CD4-positive, alpha-beta T cell (primary cell): ENCODE data around the gene KLK8. TPM values are rescaled to one million over a fixed set of nuclear protein-coding genes. Genes with fewer than 3 reads are reported as not detected.

Source experiments
- ATAC-seq: fragments of 200-7000 bp; cut with Tn5 transposase; one replicate; pipeline ENCODE4 v1.10.0; 2022; ENCODE audit warnings: mild to moderate bottlenecking; ENCODE audit not compliant: poor library complexity
- CTCF ChIA-PET: fragments of 350-600 bp; sonication (Branson Sonifier 250); formaldehyde crosslinking; loops from one replicate; lab custom pipeline; 2021; ENCODE audit warnings: antibody characterized with exemption, inconsistent platforms; lab: Charles Lee
- POLR2A ChIA-PET: fragments of 350-600 bp; sonication (Branson Sonifier 250); formaldehyde crosslinking; loops from one replicate; lab custom pipeline; 2021; ENCODE audit warnings: antibody characterized with exemption, inconsistent platforms; lab: Charles Lee
- DNase-seq, 14 experiments: peaks; one replicate each; pipeline ENCODE4 v3.0.0-alpha.2; 2013 to 2020; ENCODE audit warnings: mixed read lengths in 2 of 14
- H3K27ac ChIP-seq, 2 donors: one replicate each; pipeline versions ENCODE4 v1.5.1 to v1.7.0; 2013; ENCODE audit warnings: low read length in 2 of 2, low read depth in 1 of 2, mild to moderate bottlenecking in 1 of 2
- H3K27me3 ChIP-seq, 2 experiments: 1 replicate in 1 of 2; 2 replicates in 1 of 2; pipeline versions ENCODE4 v1.6.1 to v1.7.0; 2013; ENCODE audit warnings: low read length in 2 of 2, control low read depth in 1 of 2, mild to moderate bottlenecking in 1 of 2, moderate library complexity in 1 of 2; ENCODE audit not compliant: insufficient read depth in 2 of 2, control insufficient read depth in 1 of 2
- H3K36me3 ChIP-seq: one replicate; pipeline ENCODE4 v1.6.1; 2013; ENCODE audit warnings: low read length, control low read depth; ENCODE audit not compliant: insufficient read depth
- H3K4me1 ChIP-seq: one replicate; pipeline ENCODE4 v1.6.1; 2013; ENCODE audit warnings: low read length, control low read depth; ENCODE audit not compliant: insufficient read depth
- H3K4me3 ChIP-seq: one replicate; pipeline ENCODE4 v1.5.1; 2013; ENCODE audit warnings: mild to moderate bottlenecking, low read length, moderate library complexity
- H3K9me3 ChIP-seq, 2 experiments: 1 replicate in 1 of 2; 2 replicates in 1 of 2; pipeline versions ENCODE4 v1.6.1 to v1.7.0; 2013; ENCODE audit warnings: low read length in 2 of 2, mild to moderate bottlenecking in 2 of 2, control low read depth in 1 of 2, moderate library complexity in 1 of 2; ENCODE audit not compliant: control insufficient read depth in 1 of 2, insufficient read depth in 1 of 2
- H3K27ac Mint-ChIP-seq: one replicate; pipeline ENCODE4 v1.8.0; 2020; ENCODE audit warnings: mixed read lengths
- H3K27me3 Mint-ChIP-seq: one replicate; pipeline ENCODE4 v1.8.0; 2021; ENCODE audit warnings: mixed read lengths
- H3K36me3 Mint-ChIP-seq: one replicate; pipeline ENCODE4 v1.8.0; 2021; ENCODE audit warnings: low read depth, mixed read lengths
- H3K4me1 Mint-ChIP-seq: one replicate; pipeline ENCODE4 v1.8.0; 2021; ENCODE audit warnings: low read depth, mixed read lengths
- H3K4me3 Mint-ChIP-seq: one replicate; pipeline ENCODE4 v1.8.0; 2020; ENCODE audit warnings: mild to moderate bottlenecking, mixed read lengths
- H3K9me3 Mint-ChIP-seq: one replicate; pipeline ENCODE4 v1.8.0; 2020; ENCODE audit warnings: mixed read lengths
- intact Hi-C, 2 experiments: fragments of 100-400 bp; cut with DNase I in 1 of 2; cut with micrococcal nuclease in 1 of 2; formaldehyde crosslinking; loops; one replicate each; pipeline versions ENCODE4 v1.15.1 to v1.9.0; 2023 to 2025; cut with DNase I, micrococcal nuclease
- total RNA-seq, 174 experiments: library from RNA in 2 of 174; stranded (reverse) in 2 of 174; gene quantifications; one replicate each; pipeline ENCODE4 v1.2.3 and lab custom pipeline; 2021 to 2026
- TF ChIP-seq, protein P1 (sequence below): fragments of 200-600 bp; IDR thresholded peaks from one replicate; pipeline ENCODE4 v1.8.0; 2022; ENCODE audit warnings: antibody characterized with exemption, mild to moderate bottlenecking

Gene KLK8
- total RNA-seq, 2 experiments from 2014 or later = not detected

DNA sequence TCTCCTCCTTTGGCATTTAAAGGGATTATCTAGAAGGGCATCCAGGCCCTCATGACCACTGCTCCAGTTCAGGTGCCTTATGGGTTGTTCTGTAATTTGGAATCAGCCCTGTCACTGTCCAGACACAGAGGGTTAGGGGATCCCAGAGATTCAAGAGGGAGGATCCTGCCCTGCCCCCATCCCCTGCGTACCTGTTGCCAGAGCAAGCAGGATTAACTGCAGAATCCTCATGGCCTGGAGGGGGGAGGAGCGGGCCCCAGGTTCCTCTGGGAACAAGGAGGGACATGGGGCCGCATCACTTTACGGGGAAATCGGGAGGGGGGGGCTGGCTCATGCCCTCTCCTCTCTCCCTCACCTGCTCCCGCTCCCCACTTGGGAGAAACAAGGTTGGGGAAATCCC, 24.0 kb upstream of the KLK8 start:
- DNase-seq = no peak
- peaks cover 7 to 28% of the 10 kb centered on the region in 2 experiments for H3K27me3 ChIP-seq
- H3K4me1 ChIP-seq = no peaks in the 10 kb centered on the region
- H3K4me3 Mint-ChIP-seq = no peak overlapping the region
- ATAC-seq = no peak
- peaks cover 72% of the 10 kb centered on the region for H3K27me3 Mint-ChIP-seq
- H3K4me1 Mint-ChIP-seq = peaks cover 6% of the 10 kb centered on the region
- H3K27ac Mint-ChIP-seq = no peak overlapping the region
- POLR2A ChIA-PET = no interaction called here
- H3K36me3 ChIP-seq = no peaks in the 10 kb centered on the region
- CTCF ChIA-PET = no interaction called here
- H3K27ac ChIP-seq = no peak overlapping the region
- no peaks in the 10 kb centered on the region for H3K9me3 ChIP-seq
- no peaks in the 10 kb centered on the region for H3K36me3 Mint-ChIP-seq
- H3K4me3 ChIP-seq = no peak overlapping the region
- TF ChIP-seq, protein P1, sequence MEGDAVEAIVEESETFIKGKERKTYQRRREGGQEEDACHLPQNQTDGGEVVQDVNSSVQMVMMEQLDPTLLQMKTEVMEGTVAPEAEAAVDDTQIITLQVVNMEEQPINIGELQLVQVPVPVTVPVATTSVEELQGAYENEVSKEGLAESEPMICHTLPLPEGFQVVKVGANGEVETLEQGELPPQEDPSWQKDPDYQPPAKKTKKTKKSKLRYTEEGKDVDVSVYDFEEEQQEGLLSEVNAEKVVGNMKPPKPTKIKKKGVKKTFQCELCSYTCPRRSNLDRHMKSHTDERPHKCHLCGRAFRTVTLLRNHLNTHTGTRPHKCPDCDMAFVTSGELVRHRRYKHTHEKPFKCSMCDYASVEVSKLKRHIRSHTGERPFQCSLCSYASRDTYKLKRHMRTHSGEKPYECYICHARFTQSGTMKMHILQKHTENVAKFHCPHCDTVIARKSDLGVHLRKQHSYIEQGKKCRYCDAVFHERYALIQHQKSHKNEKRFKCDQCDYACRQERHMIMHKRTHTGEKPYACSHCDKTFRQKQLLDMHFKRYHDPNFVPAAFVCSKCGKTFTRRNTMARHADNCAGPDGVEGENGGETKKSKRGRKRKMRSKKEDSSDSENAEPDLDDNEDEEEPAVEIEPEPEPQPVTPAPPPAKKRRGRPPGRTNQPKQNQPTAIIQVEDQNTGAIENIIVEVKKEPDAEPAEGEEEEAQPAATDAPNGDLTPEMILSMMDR = no peak
- intact Hi-C loops = no loop called here
- H3K9me3 Mint-ChIP-seq = no peaks in the 10 kb centered on the region

DNA sequence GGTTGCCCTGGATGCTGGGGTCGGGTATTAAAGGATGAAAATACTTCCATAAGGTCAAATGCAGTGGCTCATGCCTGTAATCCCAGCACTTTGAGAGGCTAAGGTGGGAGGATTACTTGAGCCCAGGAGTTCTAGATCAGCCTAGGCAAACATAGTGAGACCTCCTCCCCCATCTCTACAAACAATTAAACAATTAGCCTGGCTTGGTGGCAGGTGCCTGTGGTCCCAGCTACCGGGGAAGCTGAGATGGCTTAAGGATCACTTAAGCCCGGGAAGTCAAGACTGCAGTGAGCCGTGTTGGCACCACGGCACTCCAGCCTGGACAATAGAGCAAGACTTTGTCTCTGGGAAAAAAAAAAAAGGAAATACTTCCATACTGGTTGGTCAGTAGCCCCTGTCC, 23.5 kb upstream of the KLK8 start:
- no peak overlapping the region for H3K27ac ChIP-seq
- intact Hi-C loops = no loop called here
- H3K4me3 ChIP-seq = no peak overlapping the region
- TF ChIP-seq, protein P1 = no peak
- Mint-ChIP-seq H3K4me3 (no peak overlapping the region), H3K9me3 (no peaks in the 10 kb centered on the region), H3K27me3 (peaks cover 75% of the 10 kb centered on the region), H3K4me1 (peaks cover 6% of the 10 kb centered on the region), H3K36me3 (no peaks in the 10 kb centered on the region), H3K27ac (no peak overlapping the region)
- peaks cover under 1% of the 10 kb centered on the region for H3K4me1 ChIP-seq
- peaks cover 11 to 33% of the 10 kb centered on the region in 2 experiments for H3K27me3 ChIP-seq
- H3K36me3 ChIP-seq = no peaks in the 10 kb centered on the region
- DNase-seq (no peak), ATAC-seq (no peak)
- H3K9me3 ChIP-seq = no peaks in the 10 kb centered on the region
- ChIA-PET POLR2A (no interaction called here), CTCF (no interaction called here)

DNA sequence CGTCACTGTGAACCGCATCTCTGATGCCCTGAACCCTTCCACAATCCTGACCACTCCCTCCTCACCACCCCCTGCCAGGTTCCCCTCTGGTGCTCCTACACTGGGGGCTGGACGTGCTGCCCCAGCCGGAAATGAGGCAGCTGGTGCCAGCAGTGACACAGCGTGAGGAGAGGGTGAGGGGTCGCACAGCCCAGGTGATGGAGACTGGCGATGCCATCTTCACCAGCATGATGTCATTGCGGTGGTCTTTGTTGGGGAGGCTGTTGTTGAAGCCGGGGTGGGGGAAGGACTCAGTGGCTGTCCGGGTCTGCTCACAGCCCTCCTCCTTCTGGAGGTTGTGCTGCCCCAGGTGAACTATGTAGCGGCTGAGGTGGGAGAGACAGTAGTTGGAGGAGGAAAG, 22.5 kb upstream of the KLK8 start:
- Mint-ChIP-seq H3K36me3 (no peaks in the 10 kb centered on the region), H3K27ac (no peak overlapping the region), H3K4me1 (peaks cover 6% of the 10 kb centered on the region), H3K27me3 (peaks cover 71% of the 10 kb centered on the region), H3K9me3 (no peaks in the 10 kb centered on the region), H3K4me3 (no peak overlapping the region)
- intact Hi-C loops = no loop called here
- DNase-seq (no peak), ATAC-seq (no peak)
- Histone ChIP-seq H3K27ac (no peak overlapping the region), H3K9me3 (peaks cover 0 to 9% of the 10 kb centered on the region in 2 experiments), H3K27me3 (peaks cover 18 to 36% of the 10 kb centered on the region in 2 experiments), H3K4me3 (no peak overlapping the region), H3K4me1 (peaks cover 9% of the 10 kb centered on the region), H3K36me3 (no peaks in the 10 kb centered on the region)
- ChIA-PET POLR2A (no interaction called here), CTCF (no interaction called here)
- TF ChIP-seq, protein P1 = no peak
